GM12891 (cell line): ENCODE data around the gene BNIP3.

Source experiments
- PAX5 ChIP-seq: IDR thresholded peaks from 2 replicates; pipeline ENCODE4 v1.6.1; 2011; ENCODE audit warnings: low read length, moderate library complexity, mild to moderate bottlenecking; ENCODE audit not compliant: insufficient read depth, severe bottlenecking
- POLR2A ChIP-seq: IDR thresholded peaks from 2 replicates; pipeline ENCODE4 v1.6.1; 2011; ENCODE audit warnings: low read depth, low read length, control low read depth
- POLR2AphosphoS5 ChIP-seq: IDR thresholded peaks from 2 replicates; pipeline ENCODE4 v1.6.1; 2011; ENCODE audit warnings: low read depth, low read length, control low read depth
- POU2F2 ChIP-seq: IDR thresholded peaks from 2 replicates; pipeline ENCODE4 v1.6.1; 2011; ENCODE audit warnings: low read depth, mild to moderate bottlenecking, control low read depth, low read length, moderate library complexity
- SPI1 ChIP-seq: IDR thresholded peaks from 2 replicates; pipeline ENCODE4 v1.6.1; 2011; ENCODE audit warnings: low read depth, low read length, control low read depth
- TAF1 ChIP-seq: IDR thresholded peaks from 2 replicates; pipeline ENCODE4 v1.6.1; 2011; ENCODE audit warnings: low read depth, low read length, control low read depth

- TF ChIP-seq POLR2A (no peak), SPI1 (no peak), POLR2AphosphoS5 (no peak), TAF1 (no peak), POU2F2 (no peak), PAX5 (no peak)
Measured at GRCh38 chr10:131920151-131920550, 61.6 kb downstream of the BNIP3 start.
